HG03103 (cell line): ENCODE results near the gene BSPH1.
"Not testable (repeated sequence)": the region's sequence is repeated elsewhere in the genome, so short reads cannot be mapped to it uniquely, and the experiment has no call there.

Source experiments
- ATAC-seq: cut with Tn5 transposase; IDR thresholded peaks from one replicate; pipeline ENCODE4 v1.9.1; 2021; ENCODE audit warnings: low read depth; ENCODE audit not compliant: unreplicated experiment

The BSPH1 gene

GRCh38 chr19:47992070-47992469, at the start of gene BSPH1:
BSPH1 (minus strand) TSS chr19:47992170; CDS start chr19:47992081, 89 bp downstream.
- no peak for ATAC-seq

- ATAC-seq = no peak
Measured at GRCh38 chr19:48036765-48037164, 44.8 kb upstream of the BSPH1 start.

- ATAC-seq = no peak
Measured at GRCh38 chr19:48033604-48034003, 41.6 kb upstream of the BSPH1 start.

- ATAC-seq = no peak
Measured at GRCh38 chr19:48030073-48030472, 38.1 kb upstream of the BSPH1 start.

- ATAC-seq = no peak
Measured at GRCh38 chr19:48029431-48029830, 37.5 kb upstream of the BSPH1 start.

- ATAC-seq = no peak
Measured at GRCh38 chr19:48025480-48025879, 33.5 kb upstream of the BSPH1 start.

- ATAC-seq = no peak
Measured at GRCh38 chr19:48023518-48023917, 31.5 kb upstream of the BSPH1 start.

GRCh38 chr19:48023011-48023410, 31.0 kb upstream of the BSPH1 start:
- no peak for ATAC-seq

GRCh38 chr19:48020686-48021085, 28.7 kb upstream of the BSPH1 start:
- ATAC-seq = no peak

- ATAC-seq = no peak
Measured at GRCh38 chr19:48010932-48011758, 19.2 kb upstream of the BSPH1 start.

GRCh38 chr19:48006762-48007161, 14.8 kb upstream of the BSPH1 start:
- no peak for ATAC-seq

- no peak for ATAC-seq
Measured at GRCh38 chr19:48004236-48004635, 12.3 kb upstream of the BSPH1 start.

- ATAC-seq = no peak
Measured at GRCh38 chr19:48000846-48001245, 8.9 kb upstream of the BSPH1 start.

- ATAC-seq = no peak
Measured at GRCh38 chr19:47998800-47999199, 6.8 kb upstream of the BSPH1 start.

GRCh38 chr19:47996230-47996727, 4.3 kb upstream of the BSPH1 start:
- no peak for ATAC-seq

GRCh38 chr19:47994209-47994802, 2.3 kb upstream of the BSPH1 start, which contains the start of gene ELSPBP1:
ELSPBP1 (plus strand) TSS chr19:47994632; CDS start chr19:48008668, 14,036 bp downstream.
- ATAC-seq = no peak

GRCh38 chr19:47991191-47991808, 670 bp downstream of the BSPH1 start:
- ATAC-seq = no peak

- no peak for ATAC-seq
Measured at GRCh38 chr19:47973529-47973928, 18.4 kb downstream of the BSPH1 start.

GRCh38 chr19:47955936-47956335, 36.0 kb downstream of the BSPH1 start:
- ATAC-seq = not testable (repeated sequence)

- not testable (repeated sequence) for ATAC-seq
Measured at GRCh38 chr19:47952132-47952531, 39.8 kb downstream of the BSPH1 start.

- not testable (repeated sequence) for ATAC-seq
Measured at GRCh38 chr19:47949852-47950521, 42.0 kb downstream of the BSPH1 start.
